ENCODE data around the gene GBA3.

The GBA3 gene

DNA sequence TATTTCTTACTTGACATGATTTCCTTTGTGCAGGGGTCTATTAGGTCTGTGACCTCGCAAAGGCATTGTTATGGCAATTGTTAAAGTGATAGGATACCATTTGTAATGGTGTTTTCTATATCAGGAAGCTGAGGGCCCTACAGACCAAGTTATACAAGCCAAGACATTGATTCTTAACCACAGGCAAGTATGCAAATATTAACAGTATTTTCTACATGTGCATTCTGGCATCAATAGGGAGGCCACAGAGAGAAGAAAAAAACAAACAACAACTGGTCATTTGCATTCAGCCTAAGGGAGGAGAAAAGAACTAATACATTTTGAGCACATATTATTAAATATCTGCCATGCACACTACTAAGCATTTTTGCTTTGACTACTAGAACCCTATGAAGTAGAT lies 28.5 kb downstream of the GBA3 start:
- Mint-ChIP-seq H3K4me1 (no peaks in the 10 kb centered on the region), H3K36me3 (no peaks in the 10 kb centered on the region), H3K4me3 (no peak overlapping the region), H3K9me3 (peaks cover 22% of the 10 kb centered on the region), H3K27ac (no peak overlapping the region)
- ATAC-seq (no peak), DNase-seq (ENCODE audit: low spot score in 2 of 2) (no peak)

DNA sequence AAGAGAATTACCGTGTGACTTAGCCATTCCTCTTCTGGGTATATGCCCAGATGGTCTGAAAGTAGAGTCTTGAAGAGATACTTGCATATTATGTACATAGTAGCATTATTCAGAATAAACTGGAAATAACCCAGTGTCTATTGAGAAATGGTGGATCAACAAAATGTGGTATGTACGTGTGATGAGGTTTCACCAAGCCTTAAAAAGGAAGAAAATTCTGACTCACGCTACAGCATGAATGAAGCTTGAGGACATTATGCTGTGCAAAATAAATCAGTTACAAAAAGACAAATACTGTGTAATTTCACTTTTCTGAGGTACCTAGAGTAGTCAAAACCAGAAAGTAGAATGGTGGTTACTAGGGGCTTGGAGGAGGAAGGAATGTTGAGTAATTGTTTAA lies 37.3 kb downstream of the GBA3 start:
- Mint-ChIP-seq H3K4me1 (no peaks in the 10 kb centered on the region), H3K4me3 (no peak overlapping the region), H3K9me3 (peaks cover 9% of the 10 kb centered on the region), H3K27ac (no peak overlapping the region), H3K36me3 (no peaks in the 10 kb centered on the region)
- DNase-seq (ENCODE audit: low spot score in 2 of 2) (no peak), ATAC-seq (no peak)

DNA sequence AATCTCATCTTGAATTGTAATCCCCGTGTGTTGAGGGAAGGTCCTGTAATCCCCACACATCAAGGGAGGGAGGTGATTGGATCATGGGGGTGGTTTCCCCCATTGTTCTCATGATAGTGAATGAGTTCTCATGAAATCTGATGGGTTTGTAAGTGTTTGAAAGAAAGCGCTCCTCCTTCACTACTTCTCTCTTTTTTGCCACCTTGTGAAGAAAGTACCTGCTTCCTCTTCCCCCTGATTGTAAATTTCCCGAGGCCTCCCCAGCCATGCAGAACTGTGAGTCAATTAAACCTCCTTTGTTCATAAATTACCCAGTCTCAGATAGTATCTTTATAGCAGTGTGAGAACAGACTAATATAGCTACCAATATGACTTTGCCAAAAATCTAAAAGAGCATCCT lies 41.1 kb downstream of the GBA3 start:
- no peak for ATAC-seq
- no peak overlapping the region for H3K27ac Mint-ChIP-seq
- no peak for DNase-seq (ENCODE audit: low spot score in 2 of 2)
- no peaks in the 10 kb centered on the region for H3K36me3 Mint-ChIP-seq
- H3K9me3 Mint-ChIP-seq: peaks cover 11% of the 10 kb centered on the region
- H3K4me1 Mint-ChIP-seq: no peaks in the 10 kb centered on the region
- H3K4me3 Mint-ChIP-seq: no peak overlapping the region

DNA sequence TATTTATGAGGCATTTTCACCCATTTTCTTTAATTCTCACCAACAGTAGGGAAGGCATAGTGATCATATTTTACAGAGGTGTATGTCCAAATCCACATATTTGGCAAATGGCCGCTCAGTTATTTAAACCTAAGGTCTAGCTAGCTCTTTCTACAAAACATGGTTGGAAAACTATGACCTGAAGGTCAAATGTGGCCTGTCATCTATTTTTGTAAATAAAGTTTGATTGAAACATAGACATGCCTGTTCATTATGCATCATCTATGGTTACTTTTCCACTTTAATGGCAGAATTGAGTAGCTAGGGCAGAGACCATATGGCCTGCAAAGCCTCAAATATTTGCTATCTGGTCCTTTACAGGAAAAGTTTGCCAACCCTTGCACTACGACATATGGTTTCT lies 44.2 kb downstream of the GBA3 start:
- Mint-ChIP-seq H3K4me3 (no peak overlapping the region), H3K4me1 (no peaks in the 10 kb centered on the region), H3K9me3 (peaks cover 11% of the 10 kb centered on the region), H3K27ac (no peak overlapping the region), H3K36me3 (no peaks in the 10 kb centered on the region)
- DNase-seq (ENCODE audit: low spot score in 2 of 2) (no peak), ATAC-seq (no peak)

DNA sequence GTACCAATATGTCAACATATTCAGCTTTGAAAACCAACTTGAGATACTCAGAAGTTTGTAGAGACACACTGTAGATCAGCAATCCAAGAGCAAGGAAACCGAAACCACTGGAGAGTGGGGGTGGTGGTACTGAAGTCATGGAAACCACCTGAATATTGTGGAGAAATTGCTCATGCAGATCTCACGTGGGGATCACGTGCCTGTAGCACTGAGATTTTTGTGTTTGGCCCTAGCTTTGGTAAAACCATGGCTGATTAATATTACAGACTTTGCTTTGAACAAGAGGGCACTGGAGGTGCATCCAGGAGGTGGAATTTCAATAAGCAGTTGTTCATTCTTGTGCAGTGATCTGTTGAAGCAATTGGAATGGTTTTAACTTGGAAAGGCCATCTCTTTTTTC lies 47.2 kb downstream of the GBA3 start:
- peaks cover 14% of the 10 kb centered on the region for H3K9me3 Mint-ChIP-seq
- H3K36me3 Mint-ChIP-seq: no peaks in the 10 kb centered on the region
- no peak overlapping the region for H3K4me3 Mint-ChIP-seq
- DNase-seq (ENCODE audit: low spot score in 2 of 2): no peak
- H3K4me1 Mint-ChIP-seq: no peaks in the 10 kb centered on the region
- ATAC-seq: no peak
- H3K27ac Mint-ChIP-seq: no peak overlapping the region

DNA sequence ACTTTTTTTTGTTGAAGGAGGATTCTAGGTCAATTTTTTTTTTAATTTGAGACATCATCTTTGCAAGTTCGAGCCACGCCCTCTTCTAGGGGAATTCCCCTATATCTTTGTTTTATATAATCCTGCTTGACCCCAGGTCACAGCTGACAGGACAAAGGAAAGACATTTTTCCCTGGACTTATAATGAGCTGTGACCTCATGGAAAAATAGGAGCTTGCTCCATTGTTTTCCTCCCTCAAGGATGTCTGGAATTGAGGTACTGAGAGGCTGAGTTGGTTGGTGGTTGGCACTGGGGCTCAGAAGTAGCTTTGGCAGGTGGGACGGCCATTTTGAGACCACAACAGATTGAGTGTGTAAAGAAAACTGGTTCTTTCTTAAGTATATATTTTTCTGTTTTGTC lies 49.0 kb downstream of the GBA3 start:
- Mint-ChIP-seq H3K4me3 (no peak overlapping the region), H3K9me3 (peaks cover 19% of the 10 kb centered on the region), H3K27ac (no peak overlapping the region), H3K36me3 (no peaks in the 10 kb centered on the region), H3K4me1 (no peaks in the 10 kb centered on the region)
- no peak for DNase-seq (ENCODE audit: low spot score in 2 of 2)
- ATAC-seq: no peak

DNA sequence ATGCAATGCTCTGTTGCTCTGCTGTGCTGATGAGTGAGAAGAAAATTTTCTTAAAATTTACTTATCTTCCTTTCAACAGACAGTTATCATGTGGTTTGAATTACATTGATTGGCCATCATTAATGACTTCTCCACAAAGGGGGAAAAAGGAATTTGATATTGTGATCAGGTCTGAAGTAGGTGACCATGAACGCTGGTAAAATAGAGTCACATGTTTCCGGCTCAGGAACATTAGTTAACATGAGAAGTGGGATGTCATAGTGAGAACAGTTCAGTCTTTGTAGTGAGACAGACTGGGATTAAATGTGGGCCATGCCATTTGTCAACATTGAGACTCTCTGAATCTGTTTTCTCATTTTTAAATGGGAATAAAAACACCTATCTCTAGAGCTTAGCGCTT lies 50.6 kb downstream of the GBA3 start:
- Mint-ChIP-seq H3K36me3 (no peaks in the 10 kb centered on the region), H3K27ac (no peak overlapping the region), H3K4me1 (no peaks in the 10 kb centered on the region), H3K4me3 (no peak overlapping the region), H3K9me3 (peaks cover 19% of the 10 kb centered on the region)
- ATAC-seq: no peak
- DNase-seq (ENCODE audit: low spot score in 2 of 2): no peak

DNA sequence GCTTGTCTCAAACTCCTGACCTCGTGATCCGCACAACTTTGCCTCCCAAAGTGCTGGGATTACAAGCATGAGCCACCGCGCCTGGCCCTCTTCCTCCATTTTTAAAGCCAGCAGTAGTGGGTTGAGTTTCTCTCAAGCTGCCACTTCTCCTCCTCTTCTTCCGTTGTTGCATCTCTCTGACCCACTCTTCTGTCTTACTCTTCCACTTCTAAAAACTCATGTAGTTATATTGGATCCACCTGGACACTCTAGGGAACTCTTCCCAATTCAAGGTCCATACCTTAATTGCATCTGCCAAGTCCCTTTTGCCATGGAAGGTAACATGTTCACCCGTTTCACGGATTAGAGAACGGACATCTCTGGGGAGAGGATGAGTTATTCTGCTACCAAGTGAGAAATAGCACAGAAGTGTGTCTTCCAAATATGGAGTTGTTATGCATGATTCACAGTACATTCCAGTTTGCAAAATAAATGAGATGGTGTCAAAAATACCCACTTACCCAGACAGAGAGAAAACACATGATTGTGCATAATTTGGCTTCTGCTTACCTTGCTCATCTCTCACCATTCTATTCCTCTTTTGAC lies 51.8 kb downstream of the GBA3 start:
- Mint-ChIP-seq H3K4me1 (no peaks in the 10 kb centered on the region), H3K4me3 (no peak overlapping the region), H3K36me3 (no peaks in the 10 kb centered on the region), H3K9me3 (peaks cover 19% of the 10 kb centered on the region), H3K27ac (no peak overlapping the region)
- ATAC-seq (no peak), DNase-seq (ENCODE audit: low spot score in 2 of 2) (no peak)

DNA sequence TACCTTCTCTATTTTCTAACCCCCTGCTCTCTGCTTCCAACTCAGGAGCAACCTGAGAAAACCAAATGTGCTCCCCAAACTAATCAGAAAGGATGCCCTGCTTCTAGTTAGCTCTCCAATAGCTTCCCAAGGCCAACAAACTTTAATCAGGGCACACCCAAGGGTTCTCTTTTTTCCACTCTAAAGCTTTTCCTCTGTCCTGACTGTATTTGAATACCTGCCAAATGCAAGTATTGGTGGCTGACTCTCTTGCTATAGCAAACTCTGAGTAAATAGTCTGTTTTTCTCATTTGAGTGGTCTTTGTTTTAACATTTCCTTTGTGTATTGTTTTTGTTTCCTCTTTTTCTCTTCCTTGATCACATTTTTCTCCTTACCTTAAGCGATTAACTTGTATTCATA lies 52.5 kb downstream of the GBA3 start:
- no peak overlapping the region for H3K4me3 Mint-ChIP-seq
- DNase-seq (ENCODE audit: low spot score in 2 of 2) (no peak), ATAC-seq (no peak)
- H3K9me3 Mint-ChIP-seq: peaks cover 19% of the 10 kb centered on the region
- no peaks in the 10 kb centered on the region for H3K36me3 Mint-ChIP-seq
- no peak overlapping the region for H3K27ac Mint-ChIP-seq
- no peaks in the 10 kb centered on the region for H3K4me1 Mint-ChIP-seq

DNA sequence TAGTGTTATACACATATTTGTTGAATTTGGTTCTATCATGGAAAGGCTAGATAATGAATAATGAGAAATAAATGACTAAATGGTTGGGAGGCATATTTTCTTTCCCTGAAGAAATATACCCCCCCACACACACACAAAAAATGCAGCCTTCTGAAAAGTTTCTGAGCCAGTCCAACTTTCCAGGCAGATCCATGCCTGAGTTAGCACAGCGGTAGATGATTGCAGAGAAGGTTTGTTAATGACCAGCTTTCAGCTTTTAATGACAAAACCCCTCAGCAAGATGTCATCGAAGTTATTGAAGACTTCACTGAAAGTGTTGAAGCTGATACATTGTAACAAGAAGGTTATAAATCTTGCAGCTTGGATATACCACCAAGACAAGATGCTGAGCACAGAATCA lies 61.4 kb downstream of the GBA3 start:
- no peak for DNase-seq (ENCODE audit: low spot score in 2 of 2)
- H3K4me3 Mint-ChIP-seq: no peak overlapping the region
- H3K9me3 Mint-ChIP-seq: peaks cover 6% of the 10 kb centered on the region

DNA sequence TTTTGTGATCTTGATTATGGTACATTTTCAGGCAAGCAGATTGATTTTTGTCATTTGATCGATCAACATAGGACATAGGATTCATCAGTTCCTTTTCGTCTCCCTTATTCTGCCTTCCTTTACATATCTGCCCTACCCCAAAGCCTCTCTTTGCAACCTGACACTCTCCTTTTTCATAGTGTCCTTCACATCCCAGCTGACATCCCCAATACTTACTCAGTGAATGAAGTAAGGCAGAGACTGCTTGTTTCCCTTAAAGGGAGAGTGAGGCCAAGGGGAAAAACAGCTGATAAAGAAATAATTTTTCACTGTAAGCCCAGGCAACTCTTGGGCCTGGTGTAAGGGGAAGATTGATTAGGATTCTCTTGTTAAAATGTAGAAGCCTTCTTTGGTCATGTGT lies 69.8 kb downstream of the GBA3 start:
- Mint-ChIP-seq H3K27ac (no peak overlapping the region), H3K4me1 (no peaks in the 10 kb centered on the region), H3K36me3 (no peaks in the 10 kb centered on the region), H3K4me3 (no peak overlapping the region), H3K9me3 (peaks cover 12% of the 10 kb centered on the region)
- no peak for ATAC-seq
- DNase-seq (ENCODE audit: low spot score in 2 of 2): no peak

More for the DNA sequence above, 61.4 kb downstream of the GBA3 start:
- H3K27ac Mint-ChIP-seq: no peak overlapping the region
- no peaks in the 10 kb centered on the region for H3K4me1 Mint-ChIP-seq
- no peaks in the 10 kb centered on the region for H3K36me3 Mint-ChIP-seq
- ATAC-seq: no peak

DNA sequence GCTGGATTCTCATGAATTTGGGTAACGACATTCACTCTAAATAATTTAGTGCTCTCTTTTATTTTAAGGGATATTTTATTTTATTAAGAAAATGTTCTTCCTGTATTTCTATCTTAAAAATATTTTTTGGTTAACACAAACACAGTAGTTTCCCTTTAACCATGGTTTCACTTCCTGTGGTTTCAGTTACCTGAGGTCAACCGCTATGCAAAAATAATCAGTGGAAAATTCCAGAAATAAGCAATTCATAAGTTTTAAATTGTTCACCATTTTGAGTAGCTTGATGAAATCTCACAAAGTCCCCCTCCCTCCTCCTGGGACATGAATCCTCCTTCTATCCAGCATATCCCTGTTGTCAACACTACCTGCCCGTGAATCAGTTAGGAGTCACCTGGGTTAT lies 71.4 kb downstream of the GBA3 start:
- Mint-ChIP-seq H3K27ac (no peak overlapping the region), H3K4me3 (no peak overlapping the region), H3K9me3 (peaks cover 8% of the 10 kb centered on the region), H3K36me3 (no peaks in the 10 kb centered on the region), H3K4me1 (no peaks in the 10 kb centered on the region)
- no peak for DNase-seq (ENCODE audit: low spot score in 2 of 2)
- ATAC-seq: no peak

DNA sequence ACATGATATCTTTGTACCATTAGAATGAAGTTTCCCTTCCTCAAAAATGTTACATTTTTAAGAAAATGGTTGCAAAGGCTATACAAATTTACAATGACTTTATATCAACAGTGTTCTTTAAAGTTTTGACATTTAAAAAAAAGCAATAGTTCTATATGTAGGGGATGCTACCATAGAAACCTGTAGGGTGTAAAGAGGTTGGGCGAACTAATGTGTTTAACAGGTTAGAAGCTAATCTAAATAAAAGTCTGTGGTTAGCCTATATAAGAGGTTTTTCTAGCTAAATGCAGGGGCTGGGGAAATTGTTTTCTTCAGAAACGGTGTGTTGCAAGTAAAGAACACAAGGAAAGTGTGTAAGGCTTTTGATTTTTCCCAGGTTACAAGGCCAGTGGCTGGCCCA lies 73.3 kb downstream of the GBA3 start:
- H3K4me3 Mint-ChIP-seq: no peak overlapping the region
- no peak overlapping the region for H3K27ac Mint-ChIP-seq
- no peak for ATAC-seq
- peaks cover 13% of the 10 kb centered on the region for H3K9me3 Mint-ChIP-seq
- no peak for DNase-seq (ENCODE audit: low spot score in 2 of 2)
- no peaks in the 10 kb centered on the region for H3K4me1 Mint-ChIP-seq
- no peaks in the 10 kb centered on the region for H3K36me3 Mint-ChIP-seq

DNA sequence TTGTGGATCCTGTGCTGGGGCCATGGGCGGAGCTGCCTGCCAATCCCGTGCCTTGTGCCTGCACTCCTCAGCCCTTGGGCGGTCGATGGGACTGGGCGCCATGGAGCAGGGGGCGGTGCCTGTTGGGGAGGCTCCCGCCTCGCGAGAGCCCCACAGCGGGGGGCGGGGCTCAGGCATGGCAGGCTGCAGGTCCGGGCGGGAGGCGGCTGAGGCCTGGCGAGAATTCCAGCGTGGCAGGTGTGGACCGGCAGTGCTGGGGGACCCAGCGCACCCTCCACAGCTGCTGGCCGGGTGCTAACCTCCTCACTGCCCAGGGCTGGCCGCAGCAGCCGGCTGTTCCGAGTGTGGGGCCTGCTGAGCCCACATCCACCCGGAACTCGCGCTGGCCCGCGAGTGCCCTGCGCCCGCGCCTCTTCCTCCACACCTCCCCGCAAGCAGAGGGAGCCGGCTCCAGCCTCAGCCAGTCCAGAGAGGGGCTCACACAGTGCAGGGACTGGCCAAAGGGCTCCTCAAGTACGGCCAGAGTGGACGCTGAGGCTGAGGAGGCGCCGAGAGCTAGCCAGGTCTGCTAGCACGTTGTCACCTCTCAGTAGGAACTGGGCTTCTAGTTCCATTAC lies 85.9 kb downstream of the GBA3 start:
- no peak for DNase-seq (ENCODE audit: low spot score in 2 of 2)
- no peaks in the 10 kb centered on the region for H3K36me3 Mint-ChIP-seq
- no peak overlapping the region for H3K4me3 Mint-ChIP-seq
- H3K4me1 Mint-ChIP-seq: no peaks in the 10 kb centered on the region
- no peak for ATAC-seq
- H3K9me3 Mint-ChIP-seq: peaks cover 20% of the 10 kb centered on the region
- no peak overlapping the region for H3K27ac Mint-ChIP-seq

DNA sequence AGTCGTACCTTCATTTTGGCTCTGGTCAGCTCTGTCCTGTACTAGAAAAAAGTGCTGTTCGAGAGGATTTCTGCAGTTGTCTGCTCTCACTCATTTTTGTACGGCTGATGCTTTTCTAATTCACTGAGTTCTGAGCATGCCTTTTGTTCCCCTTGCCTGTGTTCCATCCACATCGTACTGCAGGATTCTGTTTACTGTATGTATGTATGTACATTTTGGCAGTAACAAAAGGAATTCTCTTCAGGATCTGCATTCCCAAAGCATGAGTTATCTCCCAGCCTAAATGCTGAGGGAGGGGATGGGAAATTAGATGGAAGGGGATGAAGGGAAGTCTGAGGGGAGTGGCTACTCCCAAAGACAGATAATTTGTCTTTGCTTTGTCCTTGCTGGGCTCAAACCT lies 87.6 kb downstream of the GBA3 start:
- ATAC-seq (no peak), DNase-seq (ENCODE audit: low spot score in 2 of 2) (no peak)
- no peak overlapping the region for H3K4me3 Mint-ChIP-seq
- peaks cover 15% of the 10 kb centered on the region for H3K9me3 Mint-ChIP-seq
- H3K36me3 Mint-ChIP-seq: no peaks in the 10 kb centered on the region
- no peaks in the 10 kb centered on the region for H3K4me1 Mint-ChIP-seq
- H3K27ac Mint-ChIP-seq: no peak overlapping the region

DNA sequence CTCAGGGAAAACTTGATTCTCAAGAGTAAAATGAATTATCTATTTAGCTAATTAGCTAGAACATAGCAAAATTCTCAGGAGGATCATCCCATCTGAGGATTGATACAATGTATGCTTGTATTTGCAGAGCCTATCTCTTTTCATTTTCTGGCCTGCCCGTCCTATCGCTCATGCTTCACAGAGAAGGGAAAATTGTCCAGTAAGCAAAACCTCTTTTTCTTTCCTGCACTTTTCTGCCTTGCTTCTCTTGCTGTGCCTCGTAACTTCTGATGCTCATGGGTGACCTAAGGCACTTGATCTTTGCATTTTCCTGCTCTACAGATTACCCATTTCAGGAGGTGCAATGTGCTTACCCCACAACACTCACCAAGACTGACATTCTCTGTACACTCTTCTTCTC lies 88.1 kb downstream of the GBA3 start:
- ATAC-seq (no peak), DNase-seq (ENCODE audit: low spot score in 2 of 2) (no peak)
- no peak overlapping the region for H3K27ac Mint-ChIP-seq
- H3K9me3 Mint-ChIP-seq: peaks cover 10% of the 10 kb centered on the region
- no peak overlapping the region for H3K4me3 Mint-ChIP-seq
- H3K4me1 Mint-ChIP-seq: no peaks in the 10 kb centered on the region
- no peaks in the 10 kb centered on the region for H3K36me3 Mint-ChIP-seq

Data from stimulated activated effector memory CD8-positive, alpha-beta T cell treated with anti-CD3 and anti-CD28 coated beads, Interleukin-12 subunit alpha, Interleukin-12 subunit beta, amount 100 ng/mL, for 72 hours (primary cell).